ENCODE results near the gene BCR. TPM values are rescaled to one million over a fixed set of nuclear protein-coding genes. Genes with fewer than 3 reads are reported as not detected.

The BCR gene
- total RNA-seq, 4 donors from 2014 or later, result 19.2 to 63.5 (median 24.8) TPM

GRCh38 chr22:23240639-23241389, 60.5 kb downstream of the BCR start:
- TF ChIP-seq CTCF (IDR thresholded peaks at IDR 0.05; ENCODE audit: low read depth), result no peak

GRCh38 chr22:23241562-23242472, 61.5 kb downstream of the BCR start:
- no peak for TF ChIP-seq CTCF (IDR thresholded peaks at IDR 0.05; ENCODE audit: low read depth)

GRCh38 chr22:23242473-23243001, 62.2 kb downstream of the BCR start:
- no peak for TF ChIP-seq CTCF (IDR thresholded peaks at IDR 0.05; ENCODE audit: low read depth)

- TF ChIP-seq CTCF (IDR thresholded peaks at IDR 0.05; ENCODE audit: low read depth), result no peak
Observed at GRCh38 chr22:23243006-23243573, 62.8 kb downstream of the BCR start.

- no peak for TF ChIP-seq CTCF (IDR thresholded peaks at IDR 0.05; ENCODE audit: low read depth)
Observed at GRCh38 chr22:23243859-23244689, 63.8 kb downstream of the BCR start.

GRCh38 chr22:23244690-23245044, 64.4 kb downstream of the BCR start:
- no peak for TF ChIP-seq CTCF (IDR thresholded peaks at IDR 0.05; ENCODE audit: low read depth)

Data from subcutaneous adipose tissue (tissue), 4 donors.